GM13977 (cell line): Measurements from ENCODE around the gene CLHC1.

Experiments
- DNase-seq: peaks from one replicate; pipeline ENCODE4 v3.0.0; 2012; ENCODE audit warnings: low spot score
- CTCF ChIP-seq: IDR thresholded peaks from 2 replicates; pipeline ENCODE4 v1.5.1; 2012; ENCODE audit warnings: mild to moderate bottlenecking, control low read depth; ENCODE audit not compliant: insufficient read depth; ENCODE audit errors: extremely low read depth, missing control alignments
- in situ Hi-C: fragments of 300-500 bp; cut with MboI; formaldehyde crosslinking; loops from one replicate; pipeline ENCODE4 v1.12.0; 2022; ENCODE audit warnings: low sequenced_read_pairs, low pct_unique_long_range_greater_than_20kb, mixed read lengths, inconsistent platforms; ENCODE audit not compliant: unreplicated experiment

CLHC1 gene

GRCh38 chr2:55236992-55237543, 5.0 kb upstream of the CLHC1 start:
- in situ Hi-C loops, result no loop called here
- TF ChIP-seq CTCF, result no peak
- no peak for DNase-seq

GRCh38 chr2:55235724-55236538, 3.8 kb upstream of the CLHC1 start:
- in situ Hi-C loops, result no loop called here
- TF ChIP-seq CTCF, result no peak
- no peak for DNase-seq

- no peak for TF ChIP-seq CTCF
- DNase-seq, result no peak
- in situ Hi-C loops, result no loop called here
These were observed 1.5 kb upstream of the CLHC1 start for GRCh38 chr2:55233658-55233940.

GRCh38 chr2:55232863-55233657, 967 bp upstream of the CLHC1 start:
- DNase-seq, result peak; percentile 23
- no peak for TF ChIP-seq CTCF
- in situ Hi-C loops, result no loop called here

- no peak for TF ChIP-seq CTCF
- in situ Hi-C loops, result no loop called here
- DNase-seq, result no peak
These were observed 478 bp downstream of the CLHC1 start for GRCh38 chr2:55231546-55232083.

GRCh38 chr2:55230551-55230950, 1.5 kb downstream of the CLHC1 start:
- no peak for DNase-seq
- in situ Hi-C loops, result no loop called here
- no peak for TF ChIP-seq CTCF
